Nephron progenitor cell (in vitro differentiated cells): ENCODE measurements around the gene YWHAG.
A peak's percentile ranks its signal among the peaks of the same experiment; 100 is the strongest.

Experiments used
- DNase-seq: peaks from one replicate; pipeline ENCODE4 v3.0.0; 2021
- H3K27ac Mint-ChIP-seq: 2 replicates; pipeline ENCODE4 v1.8.0; 2021; ENCODE audit warnings: mild to moderate bottlenecking, moderate library complexity, mixed read lengths
- H3K27me3 Mint-ChIP-seq: 2 replicates; pipeline ENCODE4 v1.8.0; 2021; ENCODE audit warnings: mild to moderate bottlenecking, low read depth, mixed read lengths; ENCODE audit not compliant: poor library complexity
- H3K36me3 Mint-ChIP-seq: 2 replicates; pipeline ENCODE4 v1.8.0; 2021; ENCODE audit warnings: low read depth, mixed read lengths
- H3K4me1 Mint-ChIP-seq: 2 replicates; pipeline ENCODE4 v1.8.0; 2021; ENCODE audit warnings: mixed read lengths
- H3K4me3 Mint-ChIP-seq: 2 replicates; pipeline ENCODE4 v1.8.0; 2021; ENCODE audit warnings: mild to moderate bottlenecking, moderate library complexity, mixed read lengths
- H3K9me3 Mint-ChIP-seq: 2 replicates; pipeline ENCODE4 v1.8.0; 2021; ENCODE audit warnings: mild to moderate bottlenecking, moderate library complexity, mixed read lengths
- TF ChIP-seq, protein P1 (sequence below): fragments of 200-600 bp; sonication (generic); IDR thresholded peaks from 2 replicates; pipeline ENCODE4 v1.5.0; 2021; ENCODE audit warnings: antibody characterized with exemption

YWHAG gene

DNA sequence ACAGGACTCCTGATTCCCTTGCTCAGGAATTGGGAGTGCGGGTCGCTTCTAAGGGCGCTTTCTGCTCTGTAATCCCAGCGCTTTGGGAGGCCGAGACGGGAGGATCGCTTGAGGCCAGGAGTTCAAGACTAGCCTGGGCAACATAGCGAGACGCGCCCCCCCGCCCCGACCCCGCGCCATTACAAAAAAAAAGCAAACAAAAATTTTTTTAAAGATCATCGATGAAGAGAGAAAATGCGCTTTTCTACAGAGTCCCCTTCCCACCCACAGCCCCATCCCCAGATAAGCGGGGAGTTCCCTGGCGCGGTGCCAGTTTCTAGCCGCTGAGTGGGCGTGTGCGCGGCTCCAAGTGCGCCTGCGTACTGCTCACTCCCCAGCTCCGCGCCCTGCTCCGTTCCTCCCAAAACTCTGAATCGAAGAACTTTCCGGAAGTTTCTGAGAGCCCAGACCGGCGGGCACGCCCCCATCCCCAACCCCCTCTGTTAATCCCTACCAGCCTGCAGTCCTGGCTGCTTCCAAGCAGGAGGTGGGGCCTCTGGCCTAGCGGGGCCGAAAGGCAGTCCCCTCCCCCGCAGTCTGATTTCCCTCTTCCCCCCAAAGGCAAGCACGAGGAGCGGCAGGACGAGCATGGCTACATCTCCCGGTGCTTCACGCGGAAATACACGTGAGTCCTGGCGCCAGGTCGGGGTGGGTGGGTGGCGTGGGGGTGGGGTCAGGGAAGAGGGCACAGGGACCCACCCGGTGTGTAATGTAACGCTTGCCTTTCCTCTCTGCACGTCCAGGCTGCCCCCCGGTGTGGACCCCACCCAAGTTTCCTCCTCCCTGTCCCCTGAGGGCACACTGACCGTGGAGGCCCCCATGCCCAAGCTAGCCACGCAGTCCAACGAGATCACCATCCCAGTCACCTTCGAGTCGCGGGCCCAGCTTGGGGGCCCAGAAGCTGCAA lies 55.3 kb downstream of the YWHAG start:
- H3K27ac Mint-ChIP-seq, result peak overlapping the region; percentile 83
- DNase-seq, result peak; percentile 85
- H3K4me3 Mint-ChIP-seq, result peak overlapping the region; percentile 85
- peaks cover 44% of the 10 kb centered on the region for H3K4me1 Mint-ChIP-seq
- peaks cover 16% of the 10 kb centered on the region for H3K27me3 Mint-ChIP-seq
- TF ChIP-seq, protein P1, sequence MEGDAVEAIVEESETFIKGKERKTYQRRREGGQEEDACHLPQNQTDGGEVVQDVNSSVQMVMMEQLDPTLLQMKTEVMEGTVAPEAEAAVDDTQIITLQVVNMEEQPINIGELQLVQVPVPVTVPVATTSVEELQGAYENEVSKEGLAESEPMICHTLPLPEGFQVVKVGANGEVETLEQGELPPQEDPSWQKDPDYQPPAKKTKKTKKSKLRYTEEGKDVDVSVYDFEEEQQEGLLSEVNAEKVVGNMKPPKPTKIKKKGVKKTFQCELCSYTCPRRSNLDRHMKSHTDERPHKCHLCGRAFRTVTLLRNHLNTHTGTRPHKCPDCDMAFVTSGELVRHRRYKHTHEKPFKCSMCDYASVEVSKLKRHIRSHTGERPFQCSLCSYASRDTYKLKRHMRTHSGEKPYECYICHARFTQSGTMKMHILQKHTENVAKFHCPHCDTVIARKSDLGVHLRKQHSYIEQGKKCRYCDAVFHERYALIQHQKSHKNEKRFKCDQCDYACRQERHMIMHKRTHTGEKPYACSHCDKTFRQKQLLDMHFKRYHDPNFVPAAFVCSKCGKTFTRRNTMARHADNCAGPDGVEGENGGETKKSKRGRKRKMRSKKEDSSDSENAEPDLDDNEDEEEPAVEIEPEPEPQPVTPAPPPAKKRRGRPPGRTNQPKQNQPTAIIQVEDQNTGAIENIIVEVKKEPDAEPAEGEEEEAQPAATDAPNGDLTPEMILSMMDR, result no peak
- H3K9me3 Mint-ChIP-seq, result peaks cover 3% of the 10 kb centered on the region
- no peaks in the 10 kb centered on the region for H3K36me3 Mint-ChIP-seq

DNA sequence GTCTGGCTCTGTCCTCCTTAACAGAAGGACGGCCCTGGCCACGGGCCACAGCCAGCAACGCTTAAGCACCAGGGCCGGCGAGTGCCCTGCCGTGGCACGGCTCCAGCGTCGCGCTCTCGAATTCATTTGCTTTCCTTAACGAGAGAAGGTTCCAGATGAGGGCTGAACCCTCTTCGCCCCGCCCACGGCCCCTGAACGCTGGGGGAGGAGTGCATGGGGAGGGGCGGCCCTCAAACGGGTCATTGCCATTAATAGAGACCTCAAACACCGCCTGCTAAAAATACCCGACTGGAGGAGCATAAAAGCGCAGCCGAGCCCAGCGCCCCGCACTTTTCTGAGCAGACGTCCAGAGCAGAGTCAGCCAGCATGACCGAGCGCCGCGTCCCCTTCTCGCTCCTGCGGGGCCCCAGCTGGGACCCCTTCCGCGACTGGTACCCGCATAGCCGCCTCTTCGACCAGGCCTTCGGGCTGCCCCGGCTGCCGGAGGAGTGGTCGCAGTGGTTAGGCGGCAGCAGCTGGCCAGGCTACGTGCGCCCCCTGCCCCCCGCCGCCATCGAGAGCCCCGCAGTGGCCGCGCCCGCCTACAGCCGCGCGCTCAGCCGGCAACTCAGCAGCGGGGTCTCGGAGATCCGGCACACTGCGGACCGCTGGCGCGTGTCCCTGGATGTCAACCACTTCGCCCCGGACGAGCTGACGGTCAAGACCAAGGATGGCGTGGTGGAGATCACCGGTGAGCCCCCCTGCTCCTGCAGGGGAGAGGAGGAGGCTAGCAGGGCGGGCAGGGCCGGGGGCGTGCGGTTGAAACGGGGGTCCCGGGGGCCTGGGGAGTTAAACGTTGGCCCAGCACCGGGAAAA lies 56.2 kb downstream of the YWHAG start, which contains the start of gene HSPB1:
TSS of gene HSPB1 (plus strand) at position 327 of the 855 bp plus-strand sequence. CDS start at position 367, 40 bp downstream.
- H3K27me3 Mint-ChIP-seq, result peaks cover 17% of the 10 kb centered on the region
- peak within 1 kb of the TSS; percentile 85 for H3K4me3 Mint-ChIP-seq
- peak within 1 kb of the TSS; percentile 83 for H3K27ac Mint-ChIP-seq
- no peaks in the 10 kb centered on the region for H3K36me3 Mint-ChIP-seq
- H3K9me3 Mint-ChIP-seq, result peaks cover 3% of the 10 kb centered on the region
- peaks cover 44% of the 10 kb centered on the region for H3K4me1 Mint-ChIP-seq
- TF ChIP-seq, protein P1, result no peak
- peak; percentile 74 for DNase-seq

DNA sequence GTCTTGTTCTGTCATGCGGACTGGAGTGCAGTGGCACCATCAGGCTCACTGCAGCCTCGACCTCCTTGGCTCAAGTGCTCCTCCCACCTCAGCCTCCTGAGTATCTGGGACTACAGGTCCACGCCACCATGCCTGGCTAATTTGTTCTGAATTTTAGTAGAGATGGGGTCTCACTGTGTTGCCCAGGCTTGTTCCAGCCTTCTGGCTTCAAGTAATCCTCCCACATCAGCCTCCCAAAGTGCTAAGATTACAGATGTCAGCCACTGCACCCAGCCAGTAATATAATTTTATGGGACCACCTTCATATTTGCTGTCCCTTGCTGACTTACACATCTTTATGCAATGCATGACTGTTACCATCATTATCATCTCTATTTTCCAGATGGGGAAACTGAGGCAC lies 57.8 kb downstream of the YWHAG start:
- TF ChIP-seq, protein P1, result no peak
- Mint-ChIP-seq H3K36me3 (no peaks in the 10 kb centered on the region), H3K27me3 (peaks cover 24% of the 10 kb centered on the region), H3K9me3 (peaks cover 3% of the 10 kb centered on the region), H3K4me3 (no peak overlapping the region), H3K4me1 (peaks cover 42% of the 10 kb centered on the region), H3K27ac (no peak overlapping the region)
- DNase-seq, result no peak

DNA sequence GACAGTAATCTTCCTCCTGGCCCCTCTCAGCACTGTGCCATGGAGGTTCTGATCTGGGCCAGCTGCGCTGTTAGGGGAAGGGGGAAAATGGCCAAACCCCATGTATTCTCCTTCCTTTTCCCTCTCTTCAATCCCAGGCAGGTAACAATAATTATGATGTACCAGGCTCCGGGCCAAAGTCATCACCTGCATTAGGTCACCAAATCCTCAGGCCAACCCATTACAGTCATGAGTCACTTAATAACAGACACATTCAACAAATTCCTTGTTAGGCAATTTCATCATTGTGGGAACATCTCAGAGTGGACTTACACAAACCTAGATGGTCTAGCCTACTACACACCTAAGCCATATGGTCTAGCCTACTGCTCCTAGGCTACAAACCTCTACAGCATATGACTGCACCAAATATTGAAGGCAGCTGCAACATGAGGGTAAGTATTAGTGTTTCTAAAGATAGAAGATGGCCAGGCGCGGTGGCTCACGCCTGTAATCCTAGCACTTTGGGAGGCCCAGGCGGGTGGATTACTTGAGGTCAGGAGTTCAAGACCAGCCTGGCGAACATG lies 58.5 kb downstream of the YWHAG start:
- DNase-seq, result no peak
- no peak overlapping the region for H3K27ac Mint-ChIP-seq
- H3K4me1 Mint-ChIP-seq, result peaks cover 42% of the 10 kb centered on the region
- peaks cover 3% of the 10 kb centered on the region for H3K9me3 Mint-ChIP-seq
- TF ChIP-seq, protein P1, result no peak
- no peaks in the 10 kb centered on the region for H3K36me3 Mint-ChIP-seq
- H3K4me3 Mint-ChIP-seq, result no peak overlapping the region
- peaks cover 32% of the 10 kb centered on the region for H3K27me3 Mint-ChIP-seq

DNA sequence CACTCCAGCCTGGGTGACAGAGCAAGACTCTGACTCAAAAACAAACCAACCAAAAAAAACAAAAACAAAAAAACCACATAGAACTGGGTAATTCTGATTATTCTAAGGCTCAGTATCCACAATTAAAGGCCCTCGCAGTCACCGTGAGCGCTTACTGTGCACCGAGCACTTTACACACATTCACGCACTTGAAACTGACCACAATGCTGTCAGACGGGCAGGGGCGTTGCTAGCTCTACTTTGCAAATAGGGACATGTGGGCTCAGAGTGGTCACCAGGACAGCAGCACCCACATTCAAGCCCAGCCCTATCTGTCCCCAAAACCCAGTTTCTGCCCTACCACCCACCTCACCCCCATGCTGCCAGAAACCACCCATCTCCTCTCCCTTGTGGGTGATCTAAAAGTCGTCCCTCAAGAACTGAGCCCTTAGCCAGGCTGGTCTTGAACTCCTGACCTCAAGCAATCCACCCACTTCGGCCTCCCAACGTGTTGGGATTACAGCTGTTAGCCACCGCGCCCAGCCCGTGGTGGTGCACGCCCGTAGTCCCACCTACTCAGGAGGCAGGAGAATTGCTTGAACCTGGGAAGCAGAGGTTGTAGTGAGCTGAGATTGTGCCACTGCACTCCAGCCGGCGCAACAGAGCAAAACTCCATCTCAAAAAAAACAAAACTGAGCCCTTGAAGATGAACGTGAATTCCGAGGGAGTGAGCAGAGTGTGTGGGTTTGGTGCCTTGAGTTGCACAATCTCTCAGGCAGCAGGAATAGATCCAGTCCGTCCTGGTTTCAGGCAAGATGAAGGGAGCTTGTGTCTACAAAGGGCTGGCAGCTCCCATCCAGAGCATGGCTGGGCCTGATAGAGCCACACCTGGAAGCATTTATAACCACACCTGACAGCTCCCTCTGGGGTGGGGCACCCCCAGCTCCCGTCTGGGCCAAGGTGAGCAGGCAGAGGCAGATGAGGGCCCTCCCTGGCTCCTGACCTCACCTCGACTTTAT lies 61.7 kb downstream of the YWHAG start:
- no peak for DNase-seq
- H3K27ac Mint-ChIP-seq, result peak overlapping the region; percentile 66
- peaks cover 45% of the 10 kb centered on the region for H3K4me1 Mint-ChIP-seq
- TF ChIP-seq, protein P1, result no peak
- H3K9me3 Mint-ChIP-seq, result no peaks in the 10 kb centered on the region
- H3K36me3 Mint-ChIP-seq, result no peaks in the 10 kb centered on the region
- H3K4me3 Mint-ChIP-seq, result no peak overlapping the region
- H3K27me3 Mint-ChIP-seq, result peaks cover 37% of the 10 kb centered on the region
